Measurements from ENCODE around the gene BPGM. TPM values are rescaled to one million over a fixed set of nuclear protein-coding genes. Genes with fewer than 3 reads are reported as not detected.
A peak's percentile ranks its signal among the peaks of the same experiment; 100 is the strongest.

The BPGM gene
- total and polyA plus RNA-seq, 9 of the 15 experiments (the other 6 are each of a cell fraction or from before 2014, with no cell fraction given), result 14.1 to 46.1 (median 21.2) TPM

GRCh38 chr7:134646425-134647305 is at the start of gene BPGM (continued):
- TF ChIP-seq, protein P1, sequence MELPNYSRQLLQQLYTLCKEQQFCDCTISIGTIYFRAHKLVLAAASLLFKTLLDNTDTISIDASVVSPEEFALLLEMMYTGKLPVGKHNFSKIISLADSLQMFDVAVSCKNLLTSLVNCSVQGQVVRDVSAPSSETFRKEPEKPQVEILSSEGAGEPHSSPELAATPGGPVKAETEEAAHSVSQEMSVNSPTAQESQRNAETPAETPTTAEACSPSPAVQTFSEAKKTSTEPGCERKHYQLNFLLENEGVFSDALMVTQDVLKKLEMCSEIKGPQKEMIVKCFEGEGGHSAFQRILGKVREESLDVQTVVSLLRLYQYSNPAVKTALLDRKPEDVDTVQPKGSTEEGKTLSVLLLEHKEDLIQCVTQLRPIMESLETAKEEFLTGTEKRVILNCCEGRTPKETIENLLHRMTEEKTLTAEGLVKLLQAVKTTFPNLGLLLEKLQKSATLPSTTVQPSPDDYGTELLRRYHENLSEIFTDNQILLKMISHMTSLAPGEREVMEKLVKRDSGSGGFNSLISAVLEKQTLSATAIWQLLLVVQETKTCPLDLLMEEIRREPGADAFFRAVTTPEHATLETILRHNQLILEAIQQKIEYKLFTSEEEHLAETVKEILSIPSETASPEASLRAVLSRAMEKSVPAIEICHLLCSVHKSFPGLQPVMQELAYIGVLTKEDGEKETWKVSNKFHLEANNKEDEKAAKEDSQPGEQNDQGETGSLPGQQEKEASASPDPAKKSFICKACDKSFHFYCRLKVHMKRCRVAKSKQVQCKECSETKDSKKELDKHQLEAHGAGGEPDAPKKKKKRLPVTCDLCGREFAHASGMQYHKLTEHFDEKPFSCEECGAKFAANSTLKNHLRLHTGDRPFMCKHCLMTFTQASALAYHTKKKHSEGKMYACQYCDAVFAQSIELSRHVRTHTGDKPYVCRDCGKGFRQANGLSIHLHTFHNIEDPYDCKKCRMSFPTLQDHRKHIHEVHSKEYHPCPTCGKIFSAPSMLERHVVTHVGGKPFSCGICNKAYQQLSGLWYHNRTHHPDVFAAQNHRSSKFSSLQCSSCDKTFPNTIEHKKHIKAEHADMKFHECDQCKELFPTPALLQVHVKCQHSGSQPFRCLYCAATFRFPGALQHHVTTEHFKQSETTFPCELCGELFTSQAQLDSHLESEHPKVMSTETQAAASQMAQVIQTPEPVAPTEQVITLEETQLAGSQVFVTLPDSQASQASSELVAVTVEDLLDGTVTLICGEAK (IDR thresholded peaks at IDR 0.05), result peak; percentile 99
- TF ChIP-seq, protein P1 (CRISPR knock-in tag; IDR thresholded peaks at IDR 0.05), result no peak
- TF ChIP-seq MYNN (IDR thresholded peaks at IDR 0.05), result no peak
- TF ChIP-seq MYNN (CRISPR knock-in tag; IDR thresholded peaks at IDR 0.05), result no peak
- no peak for TF ChIP-seq PHB2 (IDR thresholded peaks at IDR 0.05; ENCODE audit: low read depth)
- TF ChIP-seq ZSCAN32 (CRISPR knock-in tag; IDR thresholded peaks at IDR 0.05), result no peak
- TF ChIP-seq ZNF282 (CRISPR knock-in tag; IDR thresholded peaks at IDR 0.05), result no peak
- TF ChIP-seq ZC3H8 (IDR thresholded peaks at IDR 0.05), result peak; percentile 86; the same call in 1 of the 2 replicates
- no peak for TF ChIP-seq ZNF507 (tag; conservative IDR thresholded peaks at IDR 0.05)
- TF ChIP-seq ZNF318 (IDR thresholded peaks at IDR 0.05; ENCODE audit: borderline replicate concordance in 1 of 2, low read depth in 1 of 2), result no peak; a peak in 1 of 4 replicates
- peak; percentile 98 for TF ChIP-seq TBP (optimal IDR thresholded peaks at IDR 0.05; ENCODE audit: low read depth, low read length)

Measured in K562 (cell line).